HEK293T (cell line): ENCODE data around the gene ITGA11.

Experiments
- NFRKB ChIP-seq: fragments of 450-650 bp; IDR thresholded peaks from 2 replicates; pipeline ENCODE4 v1.6.1; 2016; ENCODE audit warnings: mild to moderate bottlenecking, moderate library complexity
- TARDBP ChIP-seq: fragments of 450-650 bp; IDR thresholded peaks from 2 replicates; pipeline ENCODE4 v1.6.1; 2016

DNA sequence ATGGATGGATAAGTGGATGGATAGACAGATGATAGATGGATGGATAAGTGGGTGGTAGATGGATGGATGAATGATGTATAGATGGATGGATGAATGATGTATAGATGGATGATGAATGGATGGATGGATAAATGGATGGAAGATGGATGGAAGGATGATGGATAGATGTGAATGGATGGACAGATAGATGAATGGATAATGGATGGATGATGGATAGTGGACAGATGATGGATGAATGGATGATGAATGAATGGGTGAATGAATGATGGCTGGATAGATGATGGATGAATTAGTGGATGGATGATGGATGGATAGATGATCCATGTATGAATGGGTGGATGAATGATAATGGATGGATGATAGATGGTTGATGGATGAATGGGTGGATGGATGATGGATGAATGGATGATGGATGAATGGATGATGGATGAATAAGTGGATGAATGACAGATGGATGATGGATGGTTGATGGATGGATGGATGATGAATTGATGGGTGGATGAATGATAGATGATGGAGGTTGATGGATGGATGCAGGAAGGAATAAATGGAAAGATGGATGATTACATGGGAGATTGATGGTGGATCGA lies 69.3 kb downstream of the ITGA11 start:
- TF ChIP-seq NFRKB (no peak), TARDBP (no peak)
